ENCODE data around the gene NPY5R.

Gene NPY5R

GRCh38 chr4:163343604-163344146 lies at the start of gene NPY5R:
TSS of gene NPY5R (plus strand) at chr4:163343892. CDS start at chr4:163350274, 6,382 bp downstream.
- DNase-seq, result no peak

DNA sequence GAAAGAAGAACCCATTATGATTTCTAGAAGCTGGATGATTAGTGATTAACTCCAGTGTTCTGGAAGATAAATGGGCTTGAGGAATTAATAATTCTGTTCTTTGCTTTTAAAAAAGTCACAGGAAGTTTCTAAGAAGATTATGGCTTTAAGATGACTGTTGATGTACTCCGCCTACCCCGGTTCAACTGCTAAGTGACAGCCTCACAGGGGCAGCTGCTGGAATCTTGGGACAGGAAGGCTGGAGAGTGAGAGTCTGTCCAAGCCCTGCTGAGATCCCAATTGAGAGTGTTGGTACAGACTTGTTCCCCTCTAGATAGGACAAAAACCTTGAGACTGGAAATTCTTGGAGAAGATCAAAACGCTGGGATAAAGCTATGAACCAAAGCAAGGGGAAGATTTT lies 48.6 kb upstream of the NPY5R start:
- no peak for DNase-seq

DNA sequence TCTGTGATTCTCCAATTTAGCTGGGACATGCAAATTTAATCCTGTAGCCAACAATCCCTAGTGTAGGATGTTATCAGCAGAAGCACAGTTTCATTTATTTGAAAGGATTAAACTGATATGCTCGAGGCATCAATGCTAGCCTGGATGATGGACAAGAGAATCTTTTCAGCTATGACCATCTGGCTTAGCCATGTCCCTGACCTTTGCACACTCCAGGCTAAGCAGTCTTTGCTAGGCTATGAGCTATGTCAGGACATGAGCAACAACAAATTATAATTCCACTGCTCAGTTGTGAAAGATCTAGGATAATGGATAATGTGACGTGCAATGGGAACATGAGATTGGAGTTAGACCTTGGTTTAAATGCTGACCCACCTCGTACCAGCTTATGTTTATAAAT lies 43.2 kb upstream of the NPY5R start:
- no peak for DNase-seq

DNA sequence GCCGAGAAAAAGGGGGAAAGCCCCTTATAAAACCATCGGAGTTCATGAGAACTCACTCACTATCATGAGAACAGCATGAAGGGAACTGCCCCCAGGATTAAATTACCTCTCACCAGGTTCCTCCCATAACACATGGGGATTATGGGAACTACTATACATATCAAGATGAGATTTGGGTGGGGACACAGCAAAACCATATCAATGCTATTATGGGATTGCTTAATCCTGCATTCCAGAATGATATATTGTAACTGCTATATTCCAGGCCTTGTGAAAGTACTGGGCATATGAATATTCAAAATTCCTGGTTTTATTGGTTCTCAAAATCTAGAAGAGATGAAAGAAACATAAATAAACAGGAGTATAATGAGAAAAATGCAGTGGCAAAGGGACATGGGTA lies 40.6 kb upstream of the NPY5R start:
- DNase-seq, result no peak

- DNase-seq, result no peak
Measured at GRCh38 chr4:163309466-163309865, 34.2 kb upstream of the NPY5R start.

DNA sequence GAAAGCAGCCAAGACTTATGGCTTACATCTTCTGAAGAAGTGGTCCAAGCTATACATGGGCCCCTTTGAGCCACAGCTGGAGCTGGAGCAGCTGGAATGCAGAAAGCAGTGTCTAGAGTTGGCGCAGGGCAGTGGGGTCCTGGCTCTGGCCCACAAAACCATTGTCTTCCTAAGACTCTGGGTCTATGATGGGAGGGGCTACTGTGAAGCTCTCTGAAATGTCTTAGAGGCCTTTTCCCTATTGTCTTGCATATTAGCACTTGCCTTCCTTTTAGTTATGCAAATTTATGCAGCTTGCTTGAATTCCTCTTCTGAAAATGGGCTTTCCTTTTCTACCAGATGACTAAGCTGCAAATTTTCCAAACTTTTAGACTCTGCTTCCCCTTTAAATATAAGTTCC lies 26.6 kb upstream of the NPY5R start:
- no peak for DNase-seq

DNA sequence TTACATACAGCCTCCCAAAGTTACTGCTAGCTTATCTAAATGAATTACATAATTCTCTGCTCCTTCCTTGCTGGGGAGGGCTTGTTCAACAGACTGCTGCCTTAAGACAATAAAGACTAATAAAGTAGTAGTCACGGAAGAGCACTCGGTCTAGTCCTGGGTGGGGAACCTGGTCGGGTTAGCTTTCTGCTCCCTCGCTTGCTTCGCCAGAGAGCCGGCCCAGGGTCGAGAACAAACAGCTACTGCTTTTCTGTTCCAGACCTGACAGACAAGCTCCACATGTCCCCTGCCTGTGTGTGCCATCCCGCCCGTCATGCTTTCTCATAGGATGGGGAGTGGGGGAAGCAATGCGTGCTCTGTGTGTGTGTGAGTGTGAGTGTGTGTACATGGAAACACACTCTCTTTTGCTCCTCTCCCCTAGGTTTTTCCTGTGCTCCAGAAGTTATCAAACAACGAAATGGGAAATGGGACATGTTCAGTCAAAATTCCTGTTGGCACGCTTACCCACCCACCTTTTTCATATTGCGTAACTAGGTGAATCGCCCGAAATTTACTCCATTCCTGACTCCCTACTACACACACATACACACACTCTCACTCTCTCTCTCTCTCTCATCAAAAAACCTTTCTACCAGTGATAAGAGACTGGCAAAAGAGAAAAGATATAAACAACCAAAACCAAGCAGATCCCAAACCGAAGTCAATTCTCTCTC lies 12.6 kb upstream of the NPY5R start:
- no peak for DNase-seq

DNA sequence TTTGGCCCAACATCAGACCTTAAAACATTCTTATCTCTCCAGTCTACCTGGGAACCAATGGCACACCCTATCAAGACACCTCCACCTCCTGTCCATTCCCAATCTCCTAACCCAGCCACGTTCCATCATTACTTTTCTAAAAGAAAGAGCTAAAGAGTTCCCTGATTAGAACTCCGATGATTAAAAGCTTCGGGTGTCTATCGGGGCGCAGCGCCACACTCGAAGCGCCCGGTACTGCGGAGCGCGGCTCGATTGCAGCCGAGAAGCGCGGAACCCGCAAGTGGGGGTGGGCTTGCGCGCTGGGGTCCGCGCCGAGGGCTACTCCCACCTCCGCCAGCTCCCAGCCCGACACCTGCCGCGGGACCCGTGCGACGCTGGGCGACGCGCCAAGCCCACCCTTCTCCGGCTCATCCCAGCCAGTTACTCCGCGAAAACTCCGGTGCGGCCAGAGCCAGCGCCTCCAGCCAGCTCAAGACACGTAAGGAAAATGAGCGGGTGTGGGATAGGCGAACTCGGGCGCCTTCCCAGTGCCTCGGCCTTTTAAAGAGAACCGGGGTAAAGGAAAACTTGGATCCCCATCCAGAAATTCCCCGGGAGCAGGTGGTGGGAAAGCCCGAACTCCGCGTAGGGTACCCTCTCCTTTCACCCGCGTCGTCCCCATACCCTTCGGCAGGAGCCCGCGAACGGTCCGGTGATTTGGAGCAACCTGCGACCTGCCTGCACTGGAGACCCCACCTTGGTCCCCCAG lies 11.9 kb upstream of the NPY5R start:
- no peak for DNase-seq

- DNase-seq, result no peak
Measured at GRCh38 chr4:163332526-163333406, 10.9 kb upstream of the NPY5R start, which contains the start of gene NPY1R. TSS of gene NPY1R (minus strand) at chr4:163332596. CDS start at chr4:163326554, 6,042 bp downstream.

GRCh38 chr4:163335384-163335783 lies 8.3 kb upstream of the NPY5R start:
- DNase-seq, result no peak

DNA sequence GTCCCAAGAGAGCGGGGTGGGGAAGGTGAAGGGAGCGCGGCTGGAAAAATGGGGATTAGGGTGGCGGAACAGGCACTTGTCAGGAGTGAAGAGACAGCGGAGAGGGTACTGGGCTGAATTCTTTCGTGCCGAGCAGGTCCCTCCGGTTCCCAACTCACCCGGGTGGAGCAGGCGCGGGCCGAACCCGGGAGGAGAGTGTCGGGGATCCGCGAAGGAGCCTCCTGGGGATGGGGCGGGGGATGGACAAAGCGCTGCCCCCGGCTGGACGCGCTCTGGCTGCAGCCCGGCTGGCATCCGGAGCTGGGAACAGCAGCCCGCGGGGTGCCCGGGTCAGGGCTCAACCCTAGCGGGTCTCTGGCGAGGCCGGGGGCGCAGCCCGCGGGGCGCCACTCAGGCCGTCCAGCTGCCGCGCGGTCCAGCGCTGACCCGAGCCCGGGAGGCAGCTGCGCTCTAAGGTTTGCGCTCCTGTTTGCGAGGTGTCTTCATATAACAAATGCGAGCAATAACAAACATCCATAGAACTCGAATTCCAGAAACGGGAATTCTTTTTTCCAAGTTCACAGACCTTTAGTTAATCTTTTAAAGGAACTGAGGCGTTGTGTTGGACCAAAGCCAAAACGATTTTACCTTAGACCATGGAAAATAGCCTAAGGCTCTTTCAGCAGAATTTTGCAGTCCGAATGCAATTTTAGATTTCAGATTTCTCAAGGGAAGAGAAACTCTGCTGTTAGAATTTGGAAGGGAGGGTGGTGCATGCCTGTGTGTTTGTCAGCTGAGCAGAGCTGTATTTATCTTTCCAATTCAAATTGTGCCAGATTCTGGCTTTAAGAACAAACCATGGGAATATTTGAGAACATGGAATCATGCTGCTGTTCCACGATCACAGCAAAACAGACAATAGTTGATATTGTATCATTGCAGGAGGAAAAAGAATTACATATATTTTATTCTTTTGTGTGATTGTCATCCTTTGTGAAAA lies 744 bp downstream of the NPY5R start:
- DNase-seq, result no peak

GRCh38 chr4:163350672-163351071 lies 7.0 kb downstream of the NPY5R start:
- DNase-seq, result no peak

GRCh38 chr4:163353054-163353453 lies 9.4 kb downstream of the NPY5R start:
- no peak for DNase-seq

DNA sequence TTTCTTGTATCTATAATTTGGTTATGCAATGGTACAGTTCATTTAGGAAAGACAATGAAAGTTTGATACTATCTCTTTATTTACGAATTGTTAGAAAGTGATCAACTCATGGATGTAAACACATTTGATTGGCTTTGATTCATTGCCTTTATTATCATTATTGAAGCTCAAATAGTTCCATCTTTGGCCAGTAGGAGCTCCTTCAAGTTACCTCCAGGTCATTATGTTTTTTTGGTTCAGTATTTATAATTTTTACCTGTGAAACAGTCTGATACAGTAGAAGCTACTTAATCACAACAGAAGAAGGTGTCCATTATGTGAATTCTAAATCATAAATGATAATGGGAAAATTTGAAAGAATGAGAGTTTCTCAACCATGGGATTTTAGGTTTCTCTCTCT lies 12.4 kb downstream of the NPY5R start:
- DNase-seq, result no peak

GRCh38 chr4:163367651-163368050 lies 24.0 kb downstream of the NPY5R start:
- DNase-seq, result no peak

DNA sequence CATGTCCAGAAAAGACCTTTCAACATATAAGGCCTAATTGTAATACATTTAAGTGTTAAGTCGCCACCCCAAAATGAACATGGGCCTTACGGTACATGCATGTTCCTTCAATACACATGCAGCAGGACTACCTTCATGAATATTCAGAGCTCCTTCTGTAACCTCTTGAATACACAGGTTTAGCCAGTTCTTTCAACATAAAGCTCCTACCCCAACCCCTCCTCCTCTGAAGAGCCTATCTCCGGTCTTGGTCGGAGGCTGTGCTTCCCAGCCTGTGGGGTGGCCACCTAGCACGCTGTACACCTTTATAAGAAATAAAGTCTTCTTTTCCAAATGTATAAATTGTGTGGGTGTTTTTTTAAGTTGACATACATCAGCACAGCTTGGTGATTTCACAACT lies 28.3 kb downstream of the NPY5R start:
- DNase-seq, result no peak

DNA sequence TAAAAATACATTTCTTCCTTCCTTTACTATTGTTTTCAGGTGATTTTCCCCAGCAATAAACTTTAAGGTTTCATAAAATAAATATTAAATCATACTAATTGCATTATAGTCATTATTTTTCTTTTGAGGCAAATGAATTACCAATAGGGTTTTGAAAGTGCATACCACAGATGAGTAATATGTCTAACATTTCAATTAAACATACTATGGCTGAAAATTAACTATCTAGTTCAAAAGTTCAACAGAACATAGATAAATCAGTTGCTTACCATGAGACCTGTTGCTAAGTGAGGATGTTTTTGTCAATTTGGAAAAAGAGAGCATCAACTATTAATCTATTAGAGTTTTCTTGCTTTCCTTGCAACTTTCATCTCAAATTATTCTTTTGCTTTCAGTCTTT lies 35.0 kb downstream of the NPY5R start:
- no peak for DNase-seq

DNA sequence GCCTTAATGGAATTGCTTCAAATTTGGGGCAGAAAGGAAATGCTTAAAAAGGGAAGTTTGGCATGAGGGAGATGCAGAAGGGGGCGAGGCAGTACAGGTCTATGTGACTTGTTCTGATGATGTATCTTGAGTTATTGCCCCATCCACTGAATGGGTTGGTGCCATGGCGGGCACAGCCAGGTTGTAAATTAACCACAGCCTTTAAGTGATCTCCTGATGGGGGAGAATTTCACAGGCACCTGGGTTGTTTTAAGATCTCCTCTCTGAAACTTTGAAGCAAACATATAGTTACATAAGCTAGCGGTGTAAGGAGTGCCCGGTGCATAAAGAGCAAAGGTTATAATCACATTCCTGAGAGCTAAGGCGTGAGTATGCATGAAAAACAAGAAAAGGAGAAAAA lies 37.0 kb downstream of the NPY5R start:
- no peak for DNase-seq

DNA sequence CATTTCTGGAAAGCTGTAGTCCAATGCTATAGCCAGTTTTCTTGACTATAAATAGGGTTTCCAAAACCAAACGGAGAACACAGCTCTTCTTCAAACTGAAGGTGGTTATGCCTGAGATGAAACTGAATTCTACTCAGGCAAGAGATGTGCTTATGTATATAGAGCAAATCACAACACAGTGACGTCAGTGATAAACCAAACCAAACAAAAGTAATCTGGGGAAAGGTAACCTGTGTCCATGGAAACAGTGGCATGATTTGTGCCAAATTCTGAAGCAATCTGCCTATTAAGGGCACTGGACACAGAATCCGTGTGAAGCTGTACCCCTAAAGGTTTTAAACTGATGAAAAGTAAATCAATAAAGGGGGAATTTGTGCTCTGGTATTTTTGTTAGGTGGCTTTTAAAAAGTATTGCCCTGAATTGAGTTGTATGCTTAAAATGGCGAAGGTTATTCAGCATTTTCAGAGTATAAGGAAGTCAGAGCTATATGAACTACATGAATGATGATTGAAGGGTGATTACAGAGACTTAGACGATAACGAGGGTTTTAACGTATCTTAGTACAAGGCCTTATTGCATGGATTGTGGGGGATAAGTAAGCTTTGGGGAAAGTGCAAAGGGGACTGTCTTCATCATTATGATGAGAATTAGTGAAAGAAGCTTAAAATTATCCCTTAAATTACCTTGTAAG lies 38.6 kb downstream of the NPY5R start:
- DNase-seq, result no peak

DNA sequence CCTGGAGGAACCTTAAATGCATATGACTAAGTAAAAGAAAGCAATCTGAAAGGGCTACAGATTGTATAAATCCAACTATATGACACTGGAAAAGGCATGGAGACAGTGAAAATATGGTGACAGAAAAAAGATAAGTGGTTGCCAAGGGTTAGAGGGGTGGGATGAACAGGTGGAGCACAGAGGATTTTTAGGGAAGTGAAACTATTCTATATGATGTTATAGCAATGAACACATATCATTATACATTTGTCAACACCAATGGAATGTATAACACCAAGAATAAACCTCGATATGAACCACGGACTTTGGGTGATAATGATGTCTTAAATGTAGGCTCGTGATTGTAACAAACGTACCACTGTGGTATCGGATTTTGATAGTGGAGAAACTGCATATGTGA lies 40.7 kb downstream of the NPY5R start:
- DNase-seq, result no peak

DNA sequence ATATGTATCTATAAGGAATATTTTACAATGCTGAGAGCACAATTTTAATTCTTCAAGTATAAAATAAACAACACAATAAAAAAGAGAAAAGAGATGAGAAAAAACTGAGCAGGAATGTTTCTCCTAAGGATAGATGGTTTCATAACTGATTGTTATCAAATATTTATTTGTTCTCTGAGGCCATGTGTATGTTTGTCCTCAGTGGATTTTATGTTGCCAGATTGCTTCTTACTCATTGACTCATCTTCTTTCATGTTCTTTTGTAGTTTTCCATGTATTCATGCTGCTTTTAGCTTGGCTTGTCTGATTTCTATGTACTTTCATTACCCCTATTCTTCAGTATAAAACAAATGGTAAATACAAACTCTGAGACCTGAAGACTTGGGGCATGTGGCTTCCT lies 41.2 kb downstream of the NPY5R start:
- no peak for DNase-seq

Measured in activated CD4-positive, alpha-beta T cell treated with anti-CD3 and anti-CD28 coated beads for 1 hour (primary cell).